NCI-H1930 (cell line): ENCODE results near the gene CEMP1.

Experiments used
- DNase-seq, 2 experiments: peaks; one replicate each; lab custom pipeline; 2025; lab: John Stamatoyannopoulos, UW

Gene CEMP1

DNA sequence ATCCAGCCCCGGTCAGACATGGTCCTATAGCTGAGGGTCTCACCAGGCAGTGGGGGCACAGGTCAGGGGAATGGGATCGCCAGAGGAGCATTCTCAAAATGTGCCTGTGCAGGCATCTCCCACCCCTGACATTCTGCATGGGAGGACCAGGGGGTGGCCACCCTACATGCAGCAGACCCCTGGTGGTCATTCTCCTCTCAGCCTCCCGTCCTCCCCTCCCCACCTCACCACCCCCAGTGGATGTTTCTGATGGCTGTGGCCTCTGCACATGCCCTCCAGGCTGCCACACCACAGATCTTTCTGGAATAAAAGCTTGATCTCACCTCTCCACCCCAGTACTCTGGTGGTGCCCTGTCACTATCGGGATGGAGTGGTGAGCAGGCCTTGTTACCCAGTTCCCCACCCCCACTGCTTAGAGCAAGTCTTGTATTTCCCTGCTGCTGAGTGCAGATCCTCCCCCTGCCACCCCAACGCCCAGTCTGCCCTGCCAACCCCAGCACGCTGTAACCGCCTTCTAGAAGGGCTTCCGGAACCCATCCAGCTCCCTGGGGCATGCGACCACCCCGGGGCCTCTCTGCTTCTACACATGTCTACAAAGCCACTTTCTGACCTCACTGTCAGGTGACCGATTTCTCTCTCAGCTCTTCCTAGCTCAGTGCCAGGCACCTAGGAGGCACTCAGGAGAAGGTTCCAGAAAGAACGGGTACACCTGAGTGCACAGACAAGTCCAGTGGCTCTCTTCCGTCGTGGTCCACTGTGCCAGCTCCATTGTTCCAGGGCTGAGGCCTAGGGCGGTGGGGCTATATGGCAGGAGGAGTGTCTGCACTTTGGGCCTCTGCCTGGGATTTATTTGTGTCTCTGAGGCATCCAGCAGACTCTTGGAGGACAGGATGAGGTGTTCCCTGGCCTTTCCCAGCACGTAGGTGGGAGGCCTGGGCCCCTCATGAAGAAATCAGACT lies 47.0 kb downstream of the CEMP1 start:
- no peak for DNase-seq

DNA sequence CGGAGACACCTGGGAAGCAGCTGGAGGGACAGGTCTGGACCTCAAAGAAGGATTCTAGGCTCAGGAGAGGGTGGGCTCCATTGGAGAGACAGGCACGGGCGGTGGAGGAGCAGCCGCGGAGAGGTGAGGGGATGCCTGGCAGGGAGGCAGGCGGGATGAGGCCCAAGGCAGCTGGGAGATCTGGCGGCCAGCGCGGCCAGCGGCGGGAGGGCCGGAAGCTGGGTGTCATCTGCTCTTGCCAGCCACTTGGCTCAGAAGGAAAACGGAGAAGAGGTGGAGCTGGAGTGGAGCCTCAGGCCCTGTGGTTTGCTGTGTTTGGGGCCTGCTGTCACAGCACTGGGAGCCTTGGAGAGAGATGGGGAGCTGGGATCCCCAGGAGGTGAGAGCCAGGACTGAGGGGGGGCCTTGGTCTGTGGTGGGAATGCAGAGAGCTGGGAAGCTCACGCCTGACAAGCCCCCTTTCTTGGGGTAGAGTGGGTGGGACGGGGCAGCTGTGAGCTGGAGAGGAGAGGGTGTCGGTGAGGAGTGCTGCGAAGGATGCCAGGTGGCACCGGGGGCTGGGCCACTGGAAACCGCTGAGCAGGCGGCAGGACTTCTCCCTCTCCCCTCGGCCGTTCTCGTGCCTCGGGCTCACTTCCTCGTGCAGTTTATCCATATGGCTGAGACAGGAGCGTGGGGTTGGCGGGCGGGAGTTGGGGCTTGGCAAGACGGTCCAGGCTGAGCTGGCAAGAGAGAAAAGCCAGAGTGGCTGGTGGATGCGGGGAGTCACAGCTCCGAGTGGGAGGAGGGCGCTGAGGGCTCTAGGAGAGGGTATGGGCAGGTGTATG lies 48.3 kb downstream of the CEMP1 start:
- no peak for DNase-seq

- no peak for DNase-seq
Observed at GRCh38 chr16:2482249-2482648, 49.0 kb downstream of the CEMP1 start.

GRCh38 chr16:2481676-2482075 lies 49.5 kb downstream of the CEMP1 start:
- DNase-seq, result no peak

- DNase-seq, result no peak
Observed at GRCh38 chr16:2480948-2481347, 50.3 kb downstream of the CEMP1 start.
